ENCODE measurements around the gene NBPF15.
"Not testable (repeated sequence)": the region's sequence is repeated elsewhere in the genome, so short reads cannot be mapped to it uniquely, and the experiment has no call there.

DNA sequence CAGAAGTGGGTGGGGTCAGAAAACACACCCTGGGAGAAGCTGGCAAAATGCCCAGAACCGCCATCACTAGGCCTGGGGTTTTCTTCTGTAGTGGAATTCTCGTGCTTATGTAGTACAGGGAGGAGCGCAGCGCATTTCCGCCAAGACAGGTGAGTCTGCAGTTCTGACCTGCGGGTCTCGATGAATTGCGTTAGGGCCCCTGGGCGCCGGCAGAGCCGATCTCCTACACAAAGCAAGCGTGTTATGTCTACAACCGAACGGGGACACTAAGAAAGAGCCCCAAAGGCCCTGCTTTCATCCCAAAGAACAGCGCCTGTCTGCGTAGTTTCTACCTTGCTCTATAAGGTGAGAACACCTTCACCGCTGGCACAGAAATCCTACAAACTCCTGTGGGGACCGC is 28.9 kb upstream of the NBPF15 start:
- TF ChIP-seq POLR2A, POLR2AphosphoS5 (IDR thresholded peaks at IDR 0.05): not testable (repeated sequence)
